HG03175 (cell line): Measurements from ENCODE around the gene AIP.
A peak's percentile ranks its signal among the peaks of the same experiment; 100 is the strongest.
"Not testable (repeated sequence)": the region's sequence is repeated elsewhere in the genome, so short reads cannot be mapped to it uniquely, and the experiment has no call there.

Experiments used
- ATAC-seq: cut with Tn5 transposase; IDR thresholded peaks from one replicate; pipeline ENCODE4 v1.9.1; 2021; ENCODE audit warnings: mild to moderate bottlenecking, moderate library complexity; ENCODE audit not compliant: unreplicated experiment

Gene AIP

GRCh38 chr11:67468456-67468758 lies 14.4 kb upstream of the AIP start:
- no peak for ATAC-seq

GRCh38 chr11:67468759-67469507 lies 13.9 kb upstream of the AIP start, which contains the start of gene TMEM134:
Gene TMEM134 (minus strand): TSS chr11:67469251. CDS start chr11:67469192, 59 bp downstream.
- ATAC-seq: peak; percentile 72

GRCh38 chr11:67469508-67469811 lies 13.4 kb upstream of the AIP start:
- no peak for ATAC-seq

- no peak for ATAC-seq
Observed at GRCh38 chr11:67470337-67471002, 12.4 kb upstream of the AIP start.

DNA sequence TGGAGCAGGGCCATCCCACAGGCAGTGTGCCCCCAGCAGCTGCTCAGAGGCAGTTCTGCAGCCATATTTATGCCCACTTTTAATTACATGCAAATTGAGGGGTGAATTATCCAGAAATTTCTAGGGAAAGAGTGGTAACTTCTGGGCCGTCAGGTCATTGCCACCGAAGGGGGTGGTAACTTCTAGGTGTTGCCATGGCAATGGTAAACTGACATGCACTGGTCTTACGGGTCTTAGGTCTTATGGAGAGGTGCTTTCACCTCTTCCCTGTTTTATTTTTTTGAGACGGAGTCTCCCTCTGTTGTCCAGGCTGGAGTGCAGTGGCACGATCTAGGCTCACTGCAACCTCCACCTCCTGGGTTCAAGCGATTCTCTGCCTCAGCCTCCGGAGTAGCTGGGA lies 9.9 kb upstream of the AIP start:
- no peak for ATAC-seq

DNA sequence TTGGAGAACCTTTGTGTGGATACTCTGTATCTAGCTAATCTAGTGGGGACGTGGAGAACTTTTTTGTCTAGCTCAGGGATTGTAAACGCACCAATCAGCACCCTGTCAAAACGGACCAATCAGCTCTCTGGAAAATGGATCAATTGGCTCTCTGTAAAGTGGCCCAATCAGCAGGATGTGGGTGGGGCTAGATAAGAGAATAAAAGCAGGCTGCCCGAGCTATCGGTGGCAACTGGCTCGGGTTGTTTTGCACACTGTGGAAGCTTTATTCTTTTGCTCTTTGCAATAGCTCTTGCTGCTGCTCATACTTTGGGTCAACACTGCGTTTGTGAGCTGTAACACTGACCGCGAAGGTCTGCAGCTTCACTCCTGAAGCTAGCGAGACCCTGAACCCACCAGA lies 6.1 kb upstream of the AIP start:
- not testable (repeated sequence) for ATAC-seq

- not testable (repeated sequence) for ATAC-seq
Observed at GRCh38 chr11:67477344-67478050, 5.3 kb upstream of the AIP start.

DNA sequence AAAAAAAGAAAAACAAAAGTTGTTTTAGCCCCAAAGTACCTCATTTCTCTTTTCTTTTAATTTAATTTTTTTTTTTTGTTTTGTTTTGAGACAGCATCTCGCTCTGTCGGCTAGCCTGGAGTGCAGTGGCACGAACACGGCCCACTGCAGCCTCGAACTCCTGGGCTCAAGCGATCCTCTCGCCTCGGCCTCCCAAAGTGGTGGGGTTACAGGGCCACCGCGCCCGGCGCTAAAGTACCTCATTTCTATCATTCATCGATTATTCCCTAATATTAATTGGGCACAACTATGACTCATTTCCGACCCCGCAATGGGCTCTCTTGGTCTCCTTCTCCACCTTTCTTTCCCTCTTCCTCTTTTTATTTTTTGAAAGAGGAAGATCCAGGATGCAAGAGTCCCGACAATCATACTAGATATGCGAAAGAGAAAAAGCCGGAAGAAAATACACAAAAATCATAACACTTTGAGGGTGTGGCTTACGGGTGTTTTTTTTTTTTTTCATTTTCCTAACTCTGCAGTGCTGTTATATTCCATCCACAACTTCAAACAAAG lies 475 bp upstream of the AIP start:
- ATAC-seq: peak; percentile 1

GRCh38 chr11:67483831-67484665 lies 1.2 kb downstream of the AIP start:
- ATAC-seq: no peak

DNA sequence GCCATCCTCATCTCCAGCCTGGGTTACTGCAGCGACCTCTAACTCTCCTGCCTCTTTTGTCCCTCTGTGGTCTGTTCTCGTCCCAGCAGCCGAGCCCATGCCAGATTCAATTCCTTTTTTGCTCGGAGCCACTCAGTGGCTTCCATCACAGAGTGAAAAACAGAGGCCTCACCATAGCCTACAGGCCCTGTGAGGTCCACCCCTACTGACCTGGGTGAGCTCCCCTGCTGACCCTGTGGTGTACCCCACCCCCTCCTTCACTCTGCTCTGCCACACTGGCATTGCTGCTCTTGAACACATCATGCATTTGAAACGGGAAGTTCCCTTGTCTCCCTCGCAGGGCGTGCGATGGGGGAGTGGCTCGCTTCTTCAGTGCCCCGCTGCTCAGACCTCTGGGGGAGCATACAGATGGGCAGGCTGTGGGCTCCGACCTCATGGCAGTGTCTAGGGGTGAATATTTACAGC lies 2.1 kb downstream of the AIP start:
- no peak for ATAC-seq

GRCh38 chr11:67485873-67486361 lies 3.1 kb downstream of the AIP start:
- ATAC-seq: not testable (repeated sequence)

DNA sequence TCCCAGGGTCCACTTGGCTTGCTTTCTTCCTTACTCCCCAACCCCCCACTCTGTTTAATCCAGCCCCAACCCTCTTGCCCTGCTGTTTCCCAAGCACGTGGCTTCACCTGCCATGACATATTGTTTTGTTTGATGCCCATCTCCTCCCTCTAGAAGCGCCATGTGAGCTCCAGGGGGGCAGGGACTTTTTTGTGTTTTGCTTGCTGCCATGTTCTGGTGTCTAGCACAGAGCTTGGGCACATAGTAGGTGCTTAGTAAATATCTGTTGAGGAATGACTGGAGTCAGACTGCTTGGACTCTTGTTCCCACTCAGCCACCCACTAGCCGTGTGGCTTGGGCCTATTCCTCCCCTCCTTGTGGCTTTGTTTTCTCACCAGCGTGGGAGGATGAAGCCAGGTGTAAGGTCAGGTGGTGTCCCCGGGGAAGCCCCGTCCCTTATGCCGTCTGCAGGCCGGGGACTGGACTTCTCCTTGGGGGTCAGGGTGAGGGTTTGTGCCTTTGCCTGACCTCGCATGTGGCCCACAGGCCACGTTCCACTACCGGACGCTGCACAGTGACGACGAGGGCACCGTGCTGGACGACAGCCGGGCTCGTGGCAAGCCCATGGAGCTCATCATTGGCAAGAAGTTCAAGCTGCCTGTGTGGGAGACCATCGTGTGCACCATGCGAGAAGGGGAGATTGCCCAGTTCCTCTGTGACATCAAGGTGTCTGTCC lies 3.8 kb downstream of the AIP start:
- ATAC-seq: peak; percentile 27

GRCh38 chr11:67489203-67489884 lies 6.5 kb downstream of the AIP start:
- ATAC-seq: no peak

DNA sequence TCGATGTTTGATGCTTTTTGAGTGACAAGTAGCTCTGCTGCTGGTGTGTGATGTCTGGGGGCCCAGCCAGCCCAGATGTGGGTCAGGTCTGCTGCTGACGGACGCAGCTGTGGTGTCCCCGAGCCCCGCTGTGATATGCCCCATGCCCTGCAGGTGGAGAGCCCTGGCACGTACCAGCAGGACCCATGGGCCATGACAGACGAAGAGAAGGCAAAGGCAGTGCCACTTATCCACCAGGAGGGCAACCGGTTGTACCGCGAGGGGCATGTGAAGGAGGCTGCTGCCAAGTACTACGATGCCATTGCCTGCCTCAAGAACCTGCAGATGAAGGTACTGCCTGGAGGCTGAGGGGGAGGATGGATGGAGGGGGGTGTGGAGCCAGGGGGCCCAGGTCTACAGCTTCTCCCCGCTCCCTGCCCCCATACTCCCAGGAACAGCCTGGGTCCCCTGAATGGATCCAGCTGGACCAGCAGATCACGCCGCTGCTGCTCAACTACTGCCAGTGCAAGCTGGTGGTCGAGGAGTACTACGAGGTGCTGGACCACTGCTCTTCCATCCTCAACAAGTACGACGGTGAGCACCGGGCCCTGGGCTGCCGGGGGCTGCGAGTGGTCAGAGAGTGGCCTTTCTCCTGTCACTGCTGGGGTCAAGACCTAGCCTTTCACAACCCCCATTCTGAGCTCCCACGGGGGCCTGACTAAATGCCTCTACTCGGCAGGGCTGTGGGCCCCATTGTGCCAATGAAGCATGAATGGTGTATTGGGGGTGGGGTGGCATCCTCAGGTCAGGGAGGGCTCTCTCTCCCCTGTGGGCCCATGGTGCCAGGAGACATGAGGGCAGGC lies 7.3 kb downstream of the AIP start:
- ATAC-seq: no peak

GRCh38 chr11:67490727-67491065 lies 7.9 kb downstream of the AIP start:
- ATAC-seq: no peak

- no peak for ATAC-seq
Observed at GRCh38 chr11:67491276-67492068, 8.6 kb downstream of the AIP start.

GRCh38 chr11:67492069-67492727 lies 9.4 kb downstream of the AIP start:
- ATAC-seq: no peak
